ENCODE data around the gene GAB2.
"Not testable (repeated sequence)": the region's sequence is repeated elsewhere in the genome, so short reads cannot be mapped to it uniquely, and the experiment has no call there.

The GAB2 gene

DNA sequence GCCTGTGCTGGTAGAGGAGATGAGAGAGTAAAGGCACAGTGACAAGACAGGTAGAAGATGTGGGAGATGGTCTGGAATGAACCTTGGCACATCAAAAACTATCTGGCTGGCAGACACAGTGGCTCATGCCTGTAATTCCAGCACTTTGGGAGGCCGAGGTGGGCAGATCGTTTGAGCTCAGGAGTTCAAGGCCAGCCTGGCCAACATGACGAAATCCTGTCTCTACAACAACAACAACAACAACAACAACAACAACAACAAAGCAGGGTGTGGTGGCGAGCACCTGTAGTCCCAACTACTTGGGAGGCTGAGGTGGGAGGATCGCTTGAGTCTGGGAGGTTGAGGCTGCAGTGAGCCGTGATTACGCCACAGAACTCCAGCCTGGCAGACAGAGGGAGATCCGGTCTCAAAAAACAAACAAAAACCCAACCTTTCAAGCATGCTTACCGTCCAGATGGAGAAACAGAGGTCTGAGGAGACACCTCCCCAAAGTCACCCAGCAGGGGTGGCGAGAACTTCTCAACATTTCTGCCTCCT is 240.9 kb downstream of the GAB2 start:
- no peak for DNase-seq

DNA sequence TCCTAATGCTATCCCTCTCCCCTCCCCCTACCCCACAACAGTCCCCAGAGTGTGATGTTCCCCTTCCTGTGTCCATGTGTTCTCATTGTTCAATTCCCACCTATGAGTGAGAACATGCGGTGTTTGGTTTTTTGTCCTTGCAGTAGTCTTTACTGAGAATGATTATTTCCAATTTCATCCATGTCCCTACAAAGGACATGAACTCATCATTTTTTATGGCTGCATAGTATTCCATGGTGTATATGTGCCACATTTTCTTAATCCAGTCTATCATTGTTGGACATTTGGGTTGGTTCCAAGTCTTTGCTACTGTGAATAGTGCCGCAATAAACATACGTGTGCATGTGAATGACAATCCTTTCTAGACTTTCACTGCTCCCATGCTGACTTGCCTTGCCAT is 241.8 kb downstream of the GAB2 start:
- not testable (repeated sequence) for DNase-seq

- DNase-seq = no peak
Measured at GRCh38 chr11:78171951-78172350, 245.7 kb downstream of the GAB2 start.

- no peak for DNase-seq
Measured at GRCh38 chr11:78170874-78171549, 246.6 kb downstream of the GAB2 start.

DNA sequence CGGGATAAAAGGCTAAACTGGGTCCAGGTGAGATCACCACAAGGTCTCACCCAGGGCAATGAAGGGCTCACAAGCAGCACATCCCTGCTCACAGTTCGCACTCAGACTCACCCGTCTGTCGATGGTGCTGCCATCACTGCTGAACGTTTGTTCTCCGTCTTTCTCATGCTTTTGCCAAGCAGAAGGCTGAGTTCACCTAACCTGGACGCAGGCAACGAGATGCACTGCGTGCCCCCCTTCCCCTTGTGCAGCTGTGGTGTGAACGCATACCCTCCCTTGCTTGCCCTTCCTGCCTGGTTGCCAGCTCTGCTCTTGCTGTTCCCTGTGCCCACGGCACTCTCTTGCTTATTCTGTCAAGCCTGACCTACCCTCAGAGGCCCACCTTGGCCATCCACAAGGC is 247.2 kb downstream of the GAB2 start:
- no peak for DNase-seq

GRCh38 chr11:78168539-78169477 is 248.8 kb downstream of the GAB2 start:
- no peak for DNase-seq

- DNase-seq = no peak
Measured at GRCh38 chr11:78166855-78167469, 250.7 kb downstream of the GAB2 start.

All from NCI-H510A (cell line).